Measurements from ENCODE around the gene TMEM126B. TPM values are rescaled to one million over a fixed set of nuclear protein-coding genes. Genes with fewer than 3 reads are reported as not detected.
"Not testable (repeated sequence)": the region's sequence is repeated elsewhere in the genome, so short reads cannot be mapped to it uniquely, and the experiment has no call there.

Gene TMEM126B
- total RNA-seq, 3 donors from 2014 or later: 35.3 to 44.1 (median 38.7) TPM

DNA sequence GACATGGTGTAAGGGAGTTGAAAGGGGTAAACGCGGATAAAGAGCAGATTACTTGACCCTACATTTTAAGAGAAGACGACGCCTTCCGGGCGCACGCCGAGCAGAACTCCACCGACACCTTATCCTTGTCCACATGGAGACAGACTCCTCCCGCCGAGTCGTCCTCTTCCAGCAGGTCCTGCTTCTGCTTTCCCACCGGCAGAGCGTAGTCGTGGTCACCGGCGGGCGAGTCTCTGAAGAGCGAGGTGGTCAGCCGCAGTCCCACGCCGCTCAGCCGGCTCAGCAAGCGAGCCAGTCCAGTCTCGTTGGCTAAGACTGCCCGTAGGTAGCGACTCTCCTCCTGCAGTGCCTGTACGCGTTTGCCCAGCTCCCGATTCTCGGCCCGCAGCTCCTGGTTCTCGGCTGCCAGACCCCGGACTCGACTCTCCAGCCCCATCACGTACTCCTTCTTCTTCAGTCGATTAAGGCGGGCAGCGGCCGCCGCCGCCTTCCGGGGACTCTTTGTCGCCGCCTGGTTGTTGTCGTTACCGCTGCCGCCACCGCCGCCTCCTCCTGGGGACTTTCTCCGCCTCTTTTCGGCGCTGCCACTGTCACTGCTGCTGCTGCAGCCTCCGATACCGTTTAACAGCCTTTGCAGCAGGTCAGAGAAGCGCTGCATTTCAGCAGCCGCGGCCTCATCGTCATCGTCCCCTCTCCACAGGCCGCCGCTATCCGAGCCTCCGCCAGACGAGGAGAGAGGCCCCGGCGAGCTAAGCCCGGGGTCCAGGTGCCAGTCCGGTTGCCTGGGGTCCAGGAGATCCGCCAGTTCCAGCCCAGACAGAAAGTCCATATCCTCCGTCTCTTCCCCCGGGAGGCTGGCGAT is 35.6 kb downstream of the TMEM126B start:
- intact Hi-C loops (cut with DNase I, micrococcal nuclease): no loop called here
- no peaks in the 10 kb centered on the region for H3K36me3 ChIP-seq (ENCODE audit: low read depth)
- no peaks in the 10 kb centered on the region for H3K9me3 ChIP-seq
- peak overlapping the region; percentile 56 for H3K4me3 ChIP-seq
- peak; percentile 87 for ATAC-seq
- peak; percentile 89 to 92 (median 90) for DNase-seq
- TF ChIP-seq, protein P1, sequence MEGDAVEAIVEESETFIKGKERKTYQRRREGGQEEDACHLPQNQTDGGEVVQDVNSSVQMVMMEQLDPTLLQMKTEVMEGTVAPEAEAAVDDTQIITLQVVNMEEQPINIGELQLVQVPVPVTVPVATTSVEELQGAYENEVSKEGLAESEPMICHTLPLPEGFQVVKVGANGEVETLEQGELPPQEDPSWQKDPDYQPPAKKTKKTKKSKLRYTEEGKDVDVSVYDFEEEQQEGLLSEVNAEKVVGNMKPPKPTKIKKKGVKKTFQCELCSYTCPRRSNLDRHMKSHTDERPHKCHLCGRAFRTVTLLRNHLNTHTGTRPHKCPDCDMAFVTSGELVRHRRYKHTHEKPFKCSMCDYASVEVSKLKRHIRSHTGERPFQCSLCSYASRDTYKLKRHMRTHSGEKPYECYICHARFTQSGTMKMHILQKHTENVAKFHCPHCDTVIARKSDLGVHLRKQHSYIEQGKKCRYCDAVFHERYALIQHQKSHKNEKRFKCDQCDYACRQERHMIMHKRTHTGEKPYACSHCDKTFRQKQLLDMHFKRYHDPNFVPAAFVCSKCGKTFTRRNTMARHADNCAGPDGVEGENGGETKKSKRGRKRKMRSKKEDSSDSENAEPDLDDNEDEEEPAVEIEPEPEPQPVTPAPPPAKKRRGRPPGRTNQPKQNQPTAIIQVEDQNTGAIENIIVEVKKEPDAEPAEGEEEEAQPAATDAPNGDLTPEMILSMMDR (IDR thresholded peaks at IDR 0.05): peak; percentile 59
- peaks cover 40% of the 10 kb centered on the region for H3K4me1 ChIP-seq (ENCODE audit: low read depth)

- Histone ChIP-seq H3K4me1 (ENCODE audit: low read depth) (peaks cover 32% of the 10 kb centered on the region), H3K4me3 (peak within 1 kb of the TSS; percentile 56), H3K9me3 (no peaks in the 10 kb centered on the region), H3K36me3 (ENCODE audit: low read depth) (no peaks in the 10 kb centered on the region)
- TF ChIP-seq, protein P1 (IDR thresholded peaks at IDR 0.05): no peak
- intact Hi-C loops (cut with DNase I, micrococcal nuclease): no loop called here
- ATAC-seq: peak; percentile 94
- DNase-seq: peak; percentile 95 to 96 (median 96)
Measured at GRCh38 chr11:85664615-85665481, 36.5 kb downstream of the TMEM126B start, which contains the start of gene CREBZF. Gene CREBZF (minus strand): TSS chr11:85665129. CDS start chr11:85664875, 254 bp downstream.

- H3K4me3 ChIP-seq: no peak overlapping the region
- no peak for DNase-seq
- TF ChIP-seq, protein P1 (IDR thresholded peaks at IDR 0.05): no peak
Measured at GRCh38 chr11:85665733-85666132, 37.3 kb downstream of the TMEM126B start.

GRCh38 chr11:85666687-85667086 is 38.3 kb downstream of the TMEM126B start:
- H3K4me1 ChIP-seq (ENCODE audit: low read depth): peaks cover 18% of the 10 kb centered on the region

More at GRCh38 chr11:85665733-85666132, 37.3 kb downstream of the TMEM126B start:
- no peak for ATAC-seq
- Histone ChIP-seq H3K4me1 (ENCODE audit: low read depth) (peaks cover 27% of the 10 kb centered on the region), H3K9me3 (no peaks in the 10 kb centered on the region), H3K36me3 (ENCODE audit: low read depth) (no peaks in the 10 kb centered on the region)
- intact Hi-C loops (cut with DNase I, micrococcal nuclease): no loop called here

GRCh38 chr11:85668157-85668556 is 39.8 kb downstream of the TMEM126B start:
- no peak for DNase-seq
- no peak for ATAC-seq
- Histone ChIP-seq H3K9me3 (no peaks in the 10 kb centered on the region), H3K36me3 (ENCODE audit: low read depth) (no peaks in the 10 kb centered on the region), H3K4me1 (ENCODE audit: low read depth) (peaks cover 9% of the 10 kb centered on the region), H3K4me3 (no peak overlapping the region)
- TF ChIP-seq, protein P1 (IDR thresholded peaks at IDR 0.05): no peak
- intact Hi-C loops (cut with DNase I, micrococcal nuclease): no loop called here

More at GRCh38 chr11:85666687-85667086, 38.3 kb downstream of the TMEM126B start:
- no peak overlapping the region for H3K4me3 ChIP-seq
- TF ChIP-seq, protein P1 (IDR thresholded peaks at IDR 0.05): no peak
- H3K36me3 ChIP-seq (ENCODE audit: low read depth): no peaks in the 10 kb centered on the region
- DNase-seq (no peak), ATAC-seq (no peak)
- H3K9me3 ChIP-seq: no peaks in the 10 kb centered on the region
- intact Hi-C loops (cut with DNase I, micrococcal nuclease): no loop called here

- H3K4me1 ChIP-seq (ENCODE audit: low read depth); intact Hi-C loops (cut with DNase I, micrococcal nuclease); H3K36me3 ChIP-seq (ENCODE audit: low read depth); H3K4me3 ChIP-seq; H3K9me3 ChIP-seq: not testable (repeated sequence)
- ATAC-seq (peak; percentile 42), DNase-seq (peak in 1 of 3 donors; percentile 20)
Measured at GRCh38 chr11:85670949-85671663, 42.7 kb downstream of the TMEM126B start.
